Panc1 (cell line): ENCODE data around the gene ABHD12. TPM values are rescaled to one million over a fixed set of nuclear protein-coding genes. Genes with fewer than 3 reads are reported as not detected.

Source experiments
- ATAC-seq: fragments of 200-7000 bp; cut with Tn5 transposase; 2 replicates; pipeline ENCODE4 v1.9.1; 2020; ENCODE audit warnings: mild to moderate bottlenecking, moderate library complexity
- BruUV-seq: library from RNA; stranded (reverse); fragments of 400-500 nt; replicated peaks from 2 replicates; lab custom pipeline; 2021; lab: Mats Ljungman, UMichigan
- CTCF ChIA-PET: fragments of 300-600 bp; sonication (Branson Sonifier 250); formaldehyde crosslinking; loops from one replicate; lab custom pipeline; 2022; ENCODE audit warnings: antibody characterized with exemption; lab: Charles Lee
- POLR2A ChIA-PET: fragments of 300-600 bp; sonication (Branson Sonifier 250); formaldehyde crosslinking; loops from one replicate; lab custom pipeline; 2022; ENCODE audit warnings: antibody characterized with exemption; lab: Charles Lee
- DNase-seq: peaks from one replicate; pipeline ENCODE4 v3.0.0-alpha.2; 2010; ENCODE audit warnings: low read depth, low spot score
- H3K27ac ChIP-seq: 2 replicates; pipeline ENCODE4 v1.5.1; 2011; ENCODE audit warnings: mild to moderate bottlenecking, low read length, inconsistent platforms
- H3K27me3 ChIP-seq: fragments of 200-500 bp; sonication (Bioruptor generic); 2 replicates; pipeline ENCODE4 v1.6.0; 2014; ENCODE audit warnings: low read length, inconsistent platforms; ENCODE audit not compliant: control insufficient read depth, insufficient read depth
- H3K36me3 ChIP-seq: fragments of 200-500 bp; sonication (Bioruptor generic); 2 replicates; pipeline ENCODE4 v1.5.1; 2014; ENCODE audit warnings: inconsistent platforms, mild to moderate bottlenecking, low read length, moderate library complexity; ENCODE audit not compliant: control insufficient read depth, insufficient read depth
- H3K4me1 ChIP-seq: 2 replicates; pipeline ENCODE4 v1.5.1; 2011; ENCODE audit warnings: inconsistent platforms, mild to moderate bottlenecking, low read length, moderate library complexity; ENCODE audit not compliant: control insufficient read depth, insufficient read depth
- H3K4me3 ChIP-seq, 2 experiments: 2 replicates each; pipeline ENCODE4 v1.5.1; 2011 to 2012; ENCODE audit warnings: low read depth in 2 of 2, low read length in 2 of 2, mild to moderate bottlenecking in 2 of 2, inconsistent platforms in 1 of 2, moderate library complexity in 1 of 2
- H3K9me3 ChIP-seq: fragments of 200-500 bp; sonication (Bioruptor generic); 2 replicates; pipeline ENCODE4 v1.5.1; 2014; ENCODE audit warnings: low read depth, mild to moderate bottlenecking, inconsistent platforms, low read length, moderate library complexity; ENCODE audit not compliant: control insufficient read depth, insufficient read depth
- REST ChIP-seq, 2 experiments: IDR thresholded peaks; 2 replicates each; pipeline ENCODE4 v1.6.1; 2011 to 2012; ENCODE audit warnings: low read depth in 2 of 2, control low read depth in 1 of 2, low read length in 1 of 2, mild to moderate bottlenecking in 1 of 2, moderate library complexity in 1 of 2; ENCODE audit not compliant: insufficient read depth in 1 of 2
- SIN3A ChIP-seq: IDR thresholded peaks from 2 replicates; pipeline ENCODE4 v1.6.1; 2012; ENCODE audit warnings: low read depth, mild to moderate bottlenecking, low read length, moderate library complexity, borderline replicate concordance; ENCODE audit not compliant: insufficient read depth
- TCF7L2 ChIP-seq: IDR thresholded peaks from 2 replicates; pipeline ENCODE4 v1.6.1; 2011; ENCODE audit warnings: mild to moderate bottlenecking, low read depth, low read length, inconsistent platforms
- in situ Hi-C: cut with HindIII; loops from 2 replicates; pipeline ENCODE4 v1.10.0; 2016; ENCODE audit warnings: low sequenced_read_pairs, low pct_unique_long_range_greater_than_20kb
- intact Hi-C: fragments of 100-400 bp; cut with micrococcal nuclease; formaldehyde crosslinking; loops from one replicate; pipeline ENCODE4 v1.10.0; 2022; ENCODE audit not compliant: unreplicated experiment
- total RNA-seq: library from RNA; stranded (reverse); gene quantifications from one replicate; pipeline ENCODE4 v1.2.1, GENCODE V29; 2021; ENCODE audit not compliant: unreplicated experiment

ABHD12 gene
- total RNA-seq, 1 experiment from 2014 or later, result 90.9 TPM

DNA sequence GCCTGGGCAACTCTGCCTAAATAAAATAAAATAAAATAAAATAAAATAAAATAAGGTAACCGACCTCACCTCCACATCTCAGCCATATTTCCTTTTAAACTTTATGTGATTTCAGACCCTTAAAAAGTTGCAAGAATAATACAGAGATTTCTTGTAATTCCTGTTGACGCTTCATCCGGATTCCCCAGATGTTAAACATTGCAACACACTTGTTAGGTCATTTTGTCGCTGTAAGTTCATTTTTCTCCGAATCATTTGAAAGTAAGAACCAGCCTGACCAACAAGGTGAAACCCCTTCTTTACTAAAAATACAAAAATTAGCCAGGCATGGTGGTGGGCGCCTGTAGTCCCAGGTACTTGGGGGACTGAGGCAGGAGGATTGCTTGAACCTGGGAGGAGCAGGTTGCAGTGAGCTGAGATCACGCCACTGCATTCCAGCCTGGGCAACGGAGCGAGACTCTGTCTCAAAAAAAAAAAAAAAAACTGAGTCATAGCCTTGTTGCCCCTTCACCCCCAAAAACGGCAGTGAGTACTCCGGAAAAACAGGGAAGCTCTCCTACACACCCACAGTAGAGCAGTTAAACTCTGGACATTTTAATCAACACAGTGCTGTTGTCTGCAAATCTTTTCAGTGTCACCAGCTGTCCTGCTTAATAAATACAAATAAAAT, 136.9 kb downstream of the ABHD12 start:
- BruUV-seq, result no TSS peak
- no peaks in the 10 kb centered on the region for H3K27me3 ChIP-seq
- no peak for DNase-seq
- no peak for TF ChIP-seq TCF7L2
- H3K4me3 ChIP-seq, result peak overlapping the region in 1 of 2 experiments; percentile 21; a peak in 2 of 4 replicates
- intact Hi-C loops, result no loop called here
- peaks cover 4% of the 10 kb centered on the region for H3K36me3 ChIP-seq
- POLR2A ChIA-PET, result interaction anchor here (0.6 to 0.8 kb wide), 2 partner anchors 21 to 24 kb away, joined by 3 to 5 read pairs; no protein-coding TSS in a partner anchor
- peaks cover 65% of the 10 kb centered on the region for H3K4me1 ChIP-seq
- in situ Hi-C loops, result no loop called here
- CTCF ChIA-PET, result no interaction called here
- no peaks in the 10 kb centered on the region for H3K9me3 ChIP-seq
- ATAC-seq, result no peak
- peak overlapping the region; percentile 75; the same call in 1 of the 2 replicates for H3K27ac ChIP-seq

DNA sequence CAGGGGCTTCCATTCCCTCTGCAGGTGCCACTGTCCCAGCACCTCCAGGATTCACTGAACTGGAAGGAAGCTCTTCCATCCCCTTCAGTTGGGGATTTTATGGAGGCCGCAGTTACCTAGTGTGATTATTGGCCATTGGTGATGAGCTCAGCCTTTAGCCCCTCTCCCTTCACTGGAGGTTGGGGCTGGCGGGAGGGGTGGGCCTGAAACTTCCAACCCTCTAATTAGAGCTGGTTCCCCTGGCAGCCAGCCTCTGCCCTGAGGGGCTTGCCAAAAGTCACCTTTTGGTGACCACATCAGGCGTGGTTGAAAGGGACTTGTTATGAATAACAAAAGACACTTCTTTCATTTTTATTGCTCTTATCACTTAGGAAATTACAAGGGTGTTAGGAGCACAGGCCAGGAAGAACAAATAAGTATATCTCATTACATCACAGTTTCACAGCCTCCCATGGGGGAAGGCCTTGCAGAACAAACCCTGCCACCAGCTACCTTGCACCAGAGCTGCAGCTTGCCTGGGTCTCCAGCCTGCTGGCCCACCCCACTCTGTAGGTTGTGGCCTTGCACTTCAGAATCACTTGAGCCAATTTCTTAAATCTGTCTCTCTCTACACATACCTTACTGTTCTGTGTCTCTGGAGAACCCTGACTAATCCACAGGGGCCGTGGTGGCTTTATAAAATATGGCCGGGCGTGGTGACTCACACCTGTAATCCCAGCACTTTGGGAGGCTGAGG, 137.8 kb downstream of the ABHD12 start:
- CTCF ChIA-PET, result no interaction called here
- H3K36me3 ChIP-seq, result peaks cover 6% of the 10 kb centered on the region
- peak overlapping the region; percentile 93 for H3K27ac ChIP-seq
- H3K27me3 ChIP-seq, result no peaks in the 10 kb centered on the region
- DNase-seq, result no peak
- H3K4me1 ChIP-seq, result peaks cover 65% of the 10 kb centered on the region
- ATAC-seq, result no peak
- H3K9me3 ChIP-seq, result no peaks in the 10 kb centered on the region
- in situ Hi-C loops (no loop called here), intact Hi-C loops (no loop called here)
- TF ChIP-seq REST (IDR thresholded peaks at IDR 0.05; ENCODE audit: insufficient read depth in 1 of 2, low read depth in 2 of 2, low read length in 1 of 2) (no peak), SIN3A (no peak), TCF7L2 (0 out of 2 replicates have a peak, but pooled peaks have one; percentile 51)
- no TSS peak for BruUV-seq
- POLR2A ChIA-PET, result no interaction called here
- peak overlapping the region; percentile 91 to 92; a peak in 3 of 4 replicates for H3K4me3 ChIP-seq

- no peaks in the 10 kb centered on the region for H3K27me3 ChIP-seq
- ChIA-PET CTCF (no interaction called here), POLR2A (no interaction called here)
- intact Hi-C loops, result no loop called here
- DNase-seq (no peak), ATAC-seq (no peak)
- H3K4me1 ChIP-seq, result peaks cover 60% of the 10 kb centered on the region
- in situ Hi-C loops, result no loop called here
- no TSS peak for BruUV-seq
- peak overlapping the region; percentile 93 for H3K27ac ChIP-seq
- H3K9me3 ChIP-seq, result no peaks in the 10 kb centered on the region
- peak overlapping the region; percentile 91 to 92 for H3K4me3 ChIP-seq
- H3K36me3 ChIP-seq, result peaks cover 6% of the 10 kb centered on the region
- TF ChIP-seq REST (IDR thresholded peaks at IDR 0.05; ENCODE audit: insufficient read depth in 1 of 2, low read depth in 2 of 2, low read length in 1 of 2) (no peak), SIN3A (no peak), TCF7L2 (no peak)
These were observed 138.4 kb downstream of the ABHD12 start for GRCh38 chr20:25252230-25252651.
